ENCODE results near the gene CAMTA1.

- TF ChIP-seq CTCF (IDR thresholded peaks at IDR 0.05; ENCODE audit: low read depth, low read length, missing input control): no peak
- no peak for TF ChIP-seq TAF1 (conservative IDR thresholded peaks at IDR 0.05)
- TF ChIP-seq MAX (IDR thresholded peaks at IDR 0.05): no peak
- peak; percentile 25 for TF ChIP-seq YY1 (IDR thresholded peaks at IDR 0.05)
- TF ChIP-seq FOXA1 (IDR thresholded peaks at IDR 0.05): no peak
- TF ChIP-seq SP1 (IDR thresholded peaks at IDR 0.05): no peak
- TF ChIP-seq JUND (IDR thresholded peaks at IDR 0.05): no peak
These were observed 15.5 kb downstream of the CAMTA1 start for GRCh38 chr1:6800745-6801144.

Data from liver (tissue), 3 donors.